Activated naive CD4-positive, alpha-beta T cell (primary cell): ENCODE results near the gene BPHL.
"Not testable (repeated sequence)": the region's sequence is repeated elsewhere in the genome, so short reads cannot be mapped to it uniquely, and the experiment has no call there.

ENCODE experiments used
- DNase-seq, 4 experiments: peaks; one replicate each; lab custom pipeline; 2025; lab: John Stamatoyannopoulos, UW

Gene BPHL

GRCh38 chr6:3179945-3180344 is 61.4 kb downstream of the BPHL start:
- DNase-seq: not testable (repeated sequence)

- DNase-seq: no peak
Measured at GRCh38 chr6:3181105-3181504, 62.6 kb downstream of the BPHL start.

- no peak for DNase-seq
Measured at GRCh38 chr6:3183066-3183465, 64.6 kb downstream of the BPHL start.

- DNase-seq: no peak
Measured at GRCh38 chr6:3186974-3187382, 68.5 kb downstream of the BPHL start.

- no peak for DNase-seq
Measured at GRCh38 chr6:3188262-3188661, 69.8 kb downstream of the BPHL start.

- DNase-seq: not testable (repeated sequence)
Measured at GRCh38 chr6:3189192-3189591, 70.7 kb downstream of the BPHL start.

- DNase-seq: no peak
Measured at GRCh38 chr6:3190056-3190455, 71.5 kb downstream of the BPHL start.

GRCh38 chr6:3190779-3191178 is 72.3 kb downstream of the BPHL start:
- DNase-seq: no peak

- DNase-seq: no peak
Measured at GRCh38 chr6:3193102-3193849, 74.8 kb downstream of the BPHL start.

GRCh38 chr6:3194535-3195419 is 76.3 kb downstream of the BPHL start:
- DNase-seq: no peak

- no peak for DNase-seq
Measured at GRCh38 chr6:3195420-3195694, 76.8 kb downstream of the BPHL start.

GRCh38 chr6:3195695-3196497 is 77.4 kb downstream of the BPHL start:
- DNase-seq: no peak

GRCh38 chr6:3196770-3197169 is 78.3 kb downstream of the BPHL start:
- DNase-seq: no peak

GRCh38 chr6:3197734-3198133 is 79.2 kb downstream of the BPHL start:
- DNase-seq: not testable (repeated sequence)

- DNase-seq: no peak
Measured at GRCh38 chr6:3199382-3199781, 80.9 kb downstream of the BPHL start.

GRCh38 chr6:3200682-3201081 is 82.2 kb downstream of the BPHL start:
- no peak for DNase-seq

- no peak for DNase-seq
Measured at GRCh38 chr6:3201388-3201787, 82.9 kb downstream of the BPHL start.
